ENCODE data around the gene ERAS.

Gene ERAS

GRCh38 chrX:48826135-48826875 lies at the start of gene ERAS:
Gene ERAS (plus strand): TSS chrX:48826513. CDS start chrX:48829124, 2,611 bp downstream.
- DNase-seq (ENCODE audit: low read depth) = no peak
- TF ChIP-seq CTCF (conservative IDR thresholded peaks at IDR 0.05; ENCODE audit: low read depth, low read length) = no peak
- H3K4me3 ChIP-seq (ENCODE audit: low read depth, low read length) = no peak within 1 kb of the TSS

- no peak overlapping the region for H3K4me3 ChIP-seq (ENCODE audit: low read depth, low read length)
- DNase-seq (ENCODE audit: low read depth) = no peak
- TF ChIP-seq CTCF (conservative IDR thresholded peaks at IDR 0.05; ENCODE audit: low read depth, low read length) = no peak
These were observed 49.4 kb upstream of the ERAS start for GRCh38 chrX:48776818-48777439.

- DNase-seq (ENCODE audit: low read depth) = no peak
- H3K4me3 ChIP-seq (ENCODE audit: low read depth, low read length) = no peak overlapping the region
- no peak for TF ChIP-seq CTCF (conservative IDR thresholded peaks at IDR 0.05; ENCODE audit: low read depth, low read length)
These were observed 46.9 kb upstream of the ERAS start for GRCh38 chrX:48779399-48779798.

GRCh38 chrX:48781705-48782104 lies 44.6 kb upstream of the ERAS start:
- H3K4me3 ChIP-seq (ENCODE audit: low read depth, low read length) = no peak overlapping the region
- DNase-seq (ENCODE audit: low read depth) = no peak
- no peak for TF ChIP-seq CTCF (conservative IDR thresholded peaks at IDR 0.05; ENCODE audit: low read depth, low read length)

GRCh38 chrX:48782216-48782615 lies 44.1 kb upstream of the ERAS start:
- no peak overlapping the region for H3K4me3 ChIP-seq (ENCODE audit: low read depth, low read length)
- TF ChIP-seq CTCF (conservative IDR thresholded peaks at IDR 0.05; ENCODE audit: low read depth, low read length) = no peak
- no peak for DNase-seq (ENCODE audit: low read depth)

GRCh38 chrX:48782795-48783194 lies 43.5 kb upstream of the ERAS start:
- TF ChIP-seq CTCF (conservative IDR thresholded peaks at IDR 0.05; ENCODE audit: low read depth, low read length) = no peak
- DNase-seq (ENCODE audit: low read depth) = no peak

GRCh38 chrX:48784726-48785125 lies 41.6 kb upstream of the ERAS start:
- no peak for DNase-seq (ENCODE audit: low read depth)
- TF ChIP-seq CTCF (conservative IDR thresholded peaks at IDR 0.05; ENCODE audit: low read depth, low read length) = no peak
- no peak overlapping the region for H3K4me3 ChIP-seq (ENCODE audit: low read depth, low read length)

More at GRCh38 chrX:48782795-48783194, 43.5 kb upstream of the ERAS start:
- no peak overlapping the region for H3K4me3 ChIP-seq (ENCODE audit: low read depth, low read length)
